ENCODE data around the gene TMEM163.

DNA sequence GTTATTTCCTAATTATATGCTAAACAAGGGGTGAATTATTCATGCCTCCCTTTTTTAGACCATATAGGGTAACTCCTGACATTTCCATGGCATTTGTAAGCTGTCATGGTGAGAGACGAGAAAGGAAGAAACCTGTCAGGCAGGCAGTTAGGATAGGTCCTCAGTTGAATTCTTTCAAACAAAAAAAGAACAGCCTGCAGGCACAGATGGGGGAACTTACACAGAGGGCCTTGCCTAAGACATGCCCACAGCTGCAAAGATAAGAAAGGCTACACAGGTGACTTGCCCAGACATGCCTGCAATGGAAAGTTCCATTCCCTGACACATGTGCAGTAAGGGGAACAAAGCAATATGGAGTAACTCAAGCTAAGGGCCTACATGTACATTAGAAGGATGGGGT is 128.1 kb downstream of the TMEM163 start:
- no peak for TF ChIP-seq POLR2AphosphoS5 (IDR thresholded peaks at IDR 0.05)
- TF ChIP-seq, protein P1, sequence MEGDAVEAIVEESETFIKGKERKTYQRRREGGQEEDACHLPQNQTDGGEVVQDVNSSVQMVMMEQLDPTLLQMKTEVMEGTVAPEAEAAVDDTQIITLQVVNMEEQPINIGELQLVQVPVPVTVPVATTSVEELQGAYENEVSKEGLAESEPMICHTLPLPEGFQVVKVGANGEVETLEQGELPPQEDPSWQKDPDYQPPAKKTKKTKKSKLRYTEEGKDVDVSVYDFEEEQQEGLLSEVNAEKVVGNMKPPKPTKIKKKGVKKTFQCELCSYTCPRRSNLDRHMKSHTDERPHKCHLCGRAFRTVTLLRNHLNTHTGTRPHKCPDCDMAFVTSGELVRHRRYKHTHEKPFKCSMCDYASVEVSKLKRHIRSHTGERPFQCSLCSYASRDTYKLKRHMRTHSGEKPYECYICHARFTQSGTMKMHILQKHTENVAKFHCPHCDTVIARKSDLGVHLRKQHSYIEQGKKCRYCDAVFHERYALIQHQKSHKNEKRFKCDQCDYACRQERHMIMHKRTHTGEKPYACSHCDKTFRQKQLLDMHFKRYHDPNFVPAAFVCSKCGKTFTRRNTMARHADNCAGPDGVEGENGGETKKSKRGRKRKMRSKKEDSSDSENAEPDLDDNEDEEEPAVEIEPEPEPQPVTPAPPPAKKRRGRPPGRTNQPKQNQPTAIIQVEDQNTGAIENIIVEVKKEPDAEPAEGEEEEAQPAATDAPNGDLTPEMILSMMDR (IDR thresholded peaks at IDR 0.05) = no peak
